Measurements from ENCODE around the gene STRIT1.

DNA sequence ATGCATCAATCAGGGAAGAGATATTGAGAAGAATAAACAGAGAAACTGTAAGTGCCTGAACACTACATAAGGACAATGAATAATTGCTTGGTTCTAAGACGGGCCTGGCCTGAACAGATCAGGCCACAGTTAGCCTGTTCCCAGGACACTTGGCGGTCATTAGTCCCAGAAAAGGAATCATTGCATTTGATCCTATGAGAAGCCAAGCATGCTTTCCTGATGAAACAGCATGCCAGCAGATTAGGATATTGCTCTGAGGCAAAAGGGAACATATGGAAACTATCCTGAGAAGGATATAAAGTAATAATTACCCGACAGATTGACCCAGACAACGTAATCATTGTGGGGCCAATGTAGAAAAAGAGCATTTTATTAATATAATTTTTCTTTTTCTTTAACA is 51.9 kb downstream of the STRIT1 start:
- TF ChIP-seq HDGF (IDR thresholded peaks at IDR 0.05) (no peak), NR2C2 (IDR thresholded peaks at IDR 0.05; ENCODE audit: borderline replicate concordance, control insufficient read depth, insufficient read length, low read depth) (no peak), ETV6 (conservative IDR thresholded peaks at IDR 0.05 in 1 of 2, IDR thresholded peaks at IDR 0.05 in 1 of 2; ENCODE audit: borderline replicate concordance in 1 of 2, low read depth in 1 of 2) (no peak), BMI1 (IDR thresholded peaks at IDR 0.05; ENCODE audit: borderline replicate concordance) (no peak), CBFB (IDR thresholded peaks at IDR 0.05; ENCODE audit: low read depth) (no peak), POLR2A (IDR thresholded peaks at IDR 0.05; ENCODE audit: low read depth, low read length) (no peak), POLR2AphosphoS5 (IDR thresholded peaks at IDR 0.05; ENCODE audit: low read length) (no peak), TAF1 (IDR thresholded peaks at IDR 0.05; ENCODE audit: borderline replicate concordance, low read depth, low read length) (no peak), RAD21 (IDR thresholded peaks at IDR 0.05; ENCODE audit: insufficient read depth, low read depth, low read length) (no peak), TCF12 (IDR thresholded peaks at IDR 0.05; ENCODE audit: low read depth, low read length) (no peak)
- TF ChIP-seq, protein P1, sequence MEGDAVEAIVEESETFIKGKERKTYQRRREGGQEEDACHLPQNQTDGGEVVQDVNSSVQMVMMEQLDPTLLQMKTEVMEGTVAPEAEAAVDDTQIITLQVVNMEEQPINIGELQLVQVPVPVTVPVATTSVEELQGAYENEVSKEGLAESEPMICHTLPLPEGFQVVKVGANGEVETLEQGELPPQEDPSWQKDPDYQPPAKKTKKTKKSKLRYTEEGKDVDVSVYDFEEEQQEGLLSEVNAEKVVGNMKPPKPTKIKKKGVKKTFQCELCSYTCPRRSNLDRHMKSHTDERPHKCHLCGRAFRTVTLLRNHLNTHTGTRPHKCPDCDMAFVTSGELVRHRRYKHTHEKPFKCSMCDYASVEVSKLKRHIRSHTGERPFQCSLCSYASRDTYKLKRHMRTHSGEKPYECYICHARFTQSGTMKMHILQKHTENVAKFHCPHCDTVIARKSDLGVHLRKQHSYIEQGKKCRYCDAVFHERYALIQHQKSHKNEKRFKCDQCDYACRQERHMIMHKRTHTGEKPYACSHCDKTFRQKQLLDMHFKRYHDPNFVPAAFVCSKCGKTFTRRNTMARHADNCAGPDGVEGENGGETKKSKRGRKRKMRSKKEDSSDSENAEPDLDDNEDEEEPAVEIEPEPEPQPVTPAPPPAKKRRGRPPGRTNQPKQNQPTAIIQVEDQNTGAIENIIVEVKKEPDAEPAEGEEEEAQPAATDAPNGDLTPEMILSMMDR (IDR thresholded peaks at IDR 0.05 in 2 of 3, conservative IDR thresholded peaks at IDR 0.05 in 1 of 3; ENCODE audit: control insufficient read depth in 2 of 3, extremely low read depth in 1 of 3, insufficient read depth in 1 of 3, low read depth in 3 of 3, low read length in 3 of 3): no peak
- TF ChIP-seq, protein P2, sequence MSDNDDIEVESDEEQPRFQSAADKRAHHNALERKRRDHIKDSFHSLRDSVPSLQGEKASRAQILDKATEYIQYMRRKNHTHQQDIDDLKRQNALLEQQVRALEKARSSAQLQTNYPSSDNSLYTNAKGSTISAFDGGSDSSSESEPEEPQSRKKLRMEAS (IDR thresholded peaks at IDR 0.05; ENCODE audit: low read depth, low read length): no peak
